HFFc6 (cell line): Measurements from ENCODE around the gene CCDC142. TPM values are rescaled to one million over a fixed set of nuclear protein-coding genes. Genes with fewer than 3 reads are reported as not detected.

Experiments
- DNase-seq: peaks from one replicate; pipeline ENCODE4 v3.0.0-alpha.2; 2018
- H3K27ac Mint-ChIP-seq: 2 replicates; pipeline ENCODE4 v1.8.0; 2020; ENCODE audit warnings: mild to moderate bottlenecking, mixed read lengths
- H3K27me3 Mint-ChIP-seq: 2 replicates; pipeline ENCODE4 v1.8.0; 2021; ENCODE audit warnings: mild to moderate bottlenecking, moderate library complexity, mixed read lengths; ENCODE audit not compliant: insufficient read depth
- H3K36me3 Mint-ChIP-seq: 2 replicates; pipeline ENCODE4 v1.8.0; 2021; ENCODE audit warnings: low read depth, mixed read lengths
- H3K4me1 Mint-ChIP-seq: 2 replicates; pipeline ENCODE4 v1.8.0; 2020; ENCODE audit warnings: low read depth, mixed read lengths
- H3K4me3 Mint-ChIP-seq: 2 replicates; pipeline ENCODE4 v1.8.0; 2020; ENCODE audit warnings: mild to moderate bottlenecking, moderate library complexity, mixed read lengths
- H3K9me3 Mint-ChIP-seq: 2 replicates; pipeline ENCODE4 v1.8.0; 2020; ENCODE audit warnings: mild to moderate bottlenecking, mixed read lengths
- total RNA-seq, 6 experiments: library from RNA; stranded (reverse); fragmentation: NEBNext Ultra II Directional; extraction: Animal tissue kit (Norgen Biotek cat#: 25700); gene quantifications; 2 replicates in 1 of 6; 3 replicates in 5 of 6; pipeline ENCODE4 v1.2.3, GENCODE V29; 2021
- TF ChIP-seq, protein P1 (sequence below): fragments of 200-600 bp; sonication (generic); IDR thresholded peaks from 2 replicates; pipeline ENCODE4 v1.5.0; 2021; ENCODE audit warnings: antibody characterized with exemption, mild to moderate bottlenecking

CCDC142 gene
- total RNA-seq, 6 experiments from 2014 or later, result 8.5 to 11.1 (median 10.2) TPM

DNA sequence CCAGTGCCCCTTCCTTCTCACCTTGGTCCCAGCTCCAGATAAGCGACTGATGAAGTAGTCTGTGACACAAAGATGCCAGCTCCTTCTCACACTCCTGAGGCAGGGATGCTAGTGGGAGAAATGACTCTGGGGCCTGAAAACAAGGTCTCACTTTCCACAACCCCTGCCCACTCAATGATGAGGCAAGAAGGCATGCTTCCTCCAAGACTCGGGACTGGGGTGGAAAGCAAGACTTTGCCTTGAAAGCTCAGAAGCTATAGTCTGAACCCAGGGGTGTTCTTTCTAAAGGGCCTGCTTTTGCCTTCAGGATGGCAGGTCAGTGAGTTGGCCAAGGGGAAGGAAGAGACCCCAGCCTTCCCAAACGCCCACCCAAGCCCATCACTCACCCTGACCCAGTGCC lies 1.4 kb downstream of the CCDC142 start:
- no peak for DNase-seq
- Mint-ChIP-seq H3K4me1 (peaks cover 26% of the 10 kb centered on the region), H3K27ac (peak overlapping the region; percentile 89), H3K36me3 (peaks cover 19% of the 10 kb centered on the region), H3K27me3 (peaks cover 1% of the 10 kb centered on the region; the same call in 1 of the 2 replicates), H3K4me3 (peak overlapping the region; percentile 94), H3K9me3 (no peaks in the 10 kb centered on the region)
- TF ChIP-seq, protein P1, sequence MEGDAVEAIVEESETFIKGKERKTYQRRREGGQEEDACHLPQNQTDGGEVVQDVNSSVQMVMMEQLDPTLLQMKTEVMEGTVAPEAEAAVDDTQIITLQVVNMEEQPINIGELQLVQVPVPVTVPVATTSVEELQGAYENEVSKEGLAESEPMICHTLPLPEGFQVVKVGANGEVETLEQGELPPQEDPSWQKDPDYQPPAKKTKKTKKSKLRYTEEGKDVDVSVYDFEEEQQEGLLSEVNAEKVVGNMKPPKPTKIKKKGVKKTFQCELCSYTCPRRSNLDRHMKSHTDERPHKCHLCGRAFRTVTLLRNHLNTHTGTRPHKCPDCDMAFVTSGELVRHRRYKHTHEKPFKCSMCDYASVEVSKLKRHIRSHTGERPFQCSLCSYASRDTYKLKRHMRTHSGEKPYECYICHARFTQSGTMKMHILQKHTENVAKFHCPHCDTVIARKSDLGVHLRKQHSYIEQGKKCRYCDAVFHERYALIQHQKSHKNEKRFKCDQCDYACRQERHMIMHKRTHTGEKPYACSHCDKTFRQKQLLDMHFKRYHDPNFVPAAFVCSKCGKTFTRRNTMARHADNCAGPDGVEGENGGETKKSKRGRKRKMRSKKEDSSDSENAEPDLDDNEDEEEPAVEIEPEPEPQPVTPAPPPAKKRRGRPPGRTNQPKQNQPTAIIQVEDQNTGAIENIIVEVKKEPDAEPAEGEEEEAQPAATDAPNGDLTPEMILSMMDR, result no peak

DNA sequence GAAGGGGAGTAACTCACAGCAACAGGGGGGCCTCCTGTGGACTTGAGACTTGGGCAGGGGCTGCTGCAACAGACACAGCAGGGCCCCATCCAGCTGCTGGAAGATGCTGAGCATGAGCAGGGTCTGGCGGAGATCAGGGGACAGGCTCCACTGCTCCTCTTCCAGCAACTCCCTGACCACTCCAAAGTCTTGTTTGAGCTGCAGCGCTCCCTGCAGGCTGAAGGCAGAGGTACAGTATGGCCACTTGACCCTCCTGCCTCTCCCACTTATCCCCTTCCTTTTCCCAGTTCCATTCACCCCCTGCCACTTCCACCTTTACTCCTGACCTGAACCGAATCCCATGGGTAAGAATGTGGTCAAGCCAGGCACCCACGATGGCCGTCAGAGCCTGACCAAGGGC lies 7.9 kb downstream of the CCDC142 start:
- no peaks in the 10 kb centered on the region for H3K9me3 Mint-ChIP-seq
- H3K36me3 Mint-ChIP-seq, result peaks cover 51% of the 10 kb centered on the region
- no peak for DNase-seq
- H3K4me3 Mint-ChIP-seq, result no peak overlapping the region
- TF ChIP-seq, protein P1, result peak; percentile 62; the same call in 1 of the 2 replicates
- peaks cover 2% of the 10 kb centered on the region for H3K27me3 Mint-ChIP-seq
- no peak overlapping the region for H3K27ac Mint-ChIP-seq
- peaks cover 14% of the 10 kb centered on the region for H3K4me1 Mint-ChIP-seq

DNA sequence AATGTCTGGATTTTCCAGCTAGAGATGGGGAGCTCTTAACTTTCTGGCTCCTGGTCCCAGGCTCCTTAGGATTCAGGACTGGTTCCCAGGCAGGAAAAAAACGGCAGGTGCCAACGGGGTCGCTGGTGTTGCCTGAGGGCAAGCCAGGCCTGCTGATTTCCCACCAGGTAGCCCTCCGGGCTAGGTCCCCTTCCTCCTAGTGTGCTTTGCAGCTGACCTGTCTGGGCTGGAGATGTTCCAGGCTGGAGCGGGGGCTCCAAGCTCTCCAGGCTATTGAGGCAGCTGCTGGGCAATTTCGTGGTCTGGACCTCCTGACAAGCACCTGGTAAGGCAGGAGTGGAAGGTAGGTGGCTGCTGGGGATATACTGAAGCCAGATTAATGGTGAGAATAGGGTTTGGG lies 8.3 kb downstream of the CCDC142 start:
- peaks cover 54% of the 10 kb centered on the region for H3K36me3 Mint-ChIP-seq
- no peaks in the 10 kb centered on the region for H3K9me3 Mint-ChIP-seq
- peaks cover 15% of the 10 kb centered on the region for H3K4me1 Mint-ChIP-seq
- no peak overlapping the region for H3K4me3 Mint-ChIP-seq
- TF ChIP-seq, protein P1, result no peak
- peaks cover 2% of the 10 kb centered on the region for H3K27me3 Mint-ChIP-seq
- DNase-seq, result no peak
- H3K27ac Mint-ChIP-seq, result no peak overlapping the region; the same call in 1 of the 2 replicates

DNA sequence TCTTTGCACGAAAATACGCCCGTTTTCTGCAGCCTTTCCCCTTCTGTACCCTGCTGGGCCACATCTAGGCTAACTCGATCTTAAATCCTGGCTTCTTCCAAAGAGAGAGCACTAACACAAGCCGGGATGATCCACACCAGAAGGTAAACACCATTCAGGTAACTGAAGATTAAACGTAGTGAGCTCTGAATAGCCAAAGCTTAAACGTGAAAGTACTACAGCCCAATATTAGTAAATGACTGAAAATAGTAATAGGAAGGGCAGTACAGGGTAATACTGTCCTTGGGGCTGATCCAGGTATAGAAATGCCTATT lies 9.9 kb downstream of the CCDC142 start:
- H3K4me1 Mint-ChIP-seq, result peaks cover 15% of the 10 kb centered on the region
- H3K4me3 Mint-ChIP-seq, result peak overlapping the region; percentile 98
- H3K9me3 Mint-ChIP-seq, result no peaks in the 10 kb centered on the region
- peaks cover 49% of the 10 kb centered on the region for H3K36me3 Mint-ChIP-seq
- no peak for DNase-seq
- H3K27ac Mint-ChIP-seq, result peak overlapping the region; percentile 96
- peaks cover 2% of the 10 kb centered on the region for H3K27me3 Mint-ChIP-seq
- TF ChIP-seq, protein P1, result no peak

DNA sequence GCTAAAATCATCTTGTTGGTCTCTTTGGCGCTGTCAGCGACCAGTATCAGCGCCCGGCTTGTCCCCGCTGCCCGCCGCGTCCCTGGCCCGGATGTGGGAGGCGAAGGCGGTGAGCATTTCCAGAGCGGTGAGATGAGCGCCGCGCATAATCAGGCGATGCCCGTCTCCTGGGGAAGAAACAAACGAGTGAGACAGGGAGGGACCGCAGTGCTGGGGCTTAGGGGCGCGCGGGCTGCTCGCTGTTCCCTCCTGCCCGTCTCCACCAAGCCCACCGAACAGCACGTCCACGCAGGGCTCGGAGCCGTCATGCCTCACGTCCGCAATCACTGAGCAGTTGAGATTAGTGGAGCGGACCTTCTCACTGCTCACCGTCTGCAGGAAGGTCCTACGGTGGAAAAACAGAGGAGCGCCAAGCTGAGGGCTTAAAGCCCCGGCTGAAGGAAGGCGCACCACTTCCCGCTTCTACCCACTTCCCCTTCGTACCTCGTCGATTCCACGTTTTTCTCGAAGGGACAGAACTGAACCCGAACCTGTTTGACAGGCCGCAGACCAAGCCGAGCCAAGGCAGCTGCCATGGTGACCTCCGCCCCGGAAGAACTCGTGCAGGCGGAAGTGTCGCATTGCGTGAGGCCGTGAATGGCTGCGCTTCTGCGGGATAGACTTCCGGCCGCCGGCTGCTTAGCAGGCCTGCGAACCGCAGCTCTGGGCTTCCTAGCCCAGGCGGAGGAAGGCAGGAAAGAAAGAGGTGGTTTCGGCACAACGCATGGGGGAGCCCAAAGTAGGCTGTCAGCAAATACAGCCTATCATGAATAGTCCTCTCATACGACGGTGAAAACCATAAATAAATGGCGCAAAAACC lies 10.5 kb downstream of the CCDC142 start, which contains the start of gene MRPL53:
TSS of gene MRPL53 (minus strand) at position 595 of the 859 bp plus-strand sequence. CDS start at position 575, 20 bp downstream.
- Mint-ChIP-seq H3K4me1 (peaks cover 15% of the 10 kb centered on the region), H3K9me3 (no peaks in the 10 kb centered on the region), H3K4me3 (peak within 1 kb of the TSS; percentile 98), H3K36me3 (peaks cover 46% of the 10 kb centered on the region), H3K27ac (peak within 1 kb of the TSS; percentile 96), H3K27me3 (peaks cover 2% of the 10 kb centered on the region)
- peak; percentile 90 for DNase-seq
- TF ChIP-seq, protein P1, result no peak
